GM12878 (cell line): ENCODE measurements around the gene CYP4X1.
"Not testable (repeated sequence)": the region's sequence is repeated elsewhere in the genome, so short reads cannot be mapped to it uniquely, and the experiment has no call there.

Experiments used
- CTCF ChIP-seq, 3 experiments: IDR thresholded peaks in 2 of 3; conservative IDR thresholded peaks in 1 of 3; 2 replicates each; pipeline ENCODE4 v1.5.1; 2011; ENCODE audit warnings: low read depth in 3 of 3, low read length in 3 of 3, mild to moderate bottlenecking in 3 of 3, control low read depth in 2 of 3, moderate library complexity in 2 of 3, inconsistent platforms in 1 of 3, mixed read lengths in 1 of 3; ENCODE audit not compliant: control insufficient read depth in 2 of 3, insufficient read depth in 1 of 3; ENCODE audit errors: extremely low read depth in 1 of 3
- TF ChIP-seq, protein P1 (sequence below): fragments of 450-650 bp; IDR thresholded peaks from 2 replicates; pipeline ENCODE4 v1.6.1; 2017; ENCODE audit warnings: borderline replicate concordance
- TF ChIP-seq, protein P2 (sequence below): fragments of 450-650 bp; IDR thresholded peaks from 2 replicates; pipeline ENCODE4 v1.6.1; 2018; ENCODE audit warnings: mild to moderate bottlenecking, low read depth, moderate library complexity; ENCODE audit not compliant: partially characterized antibody

GRCh38 chr1:47069509-47069908 lies 46.0 kb downstream of the CYP4X1 start:
- TF ChIP-seq, protein P1, sequence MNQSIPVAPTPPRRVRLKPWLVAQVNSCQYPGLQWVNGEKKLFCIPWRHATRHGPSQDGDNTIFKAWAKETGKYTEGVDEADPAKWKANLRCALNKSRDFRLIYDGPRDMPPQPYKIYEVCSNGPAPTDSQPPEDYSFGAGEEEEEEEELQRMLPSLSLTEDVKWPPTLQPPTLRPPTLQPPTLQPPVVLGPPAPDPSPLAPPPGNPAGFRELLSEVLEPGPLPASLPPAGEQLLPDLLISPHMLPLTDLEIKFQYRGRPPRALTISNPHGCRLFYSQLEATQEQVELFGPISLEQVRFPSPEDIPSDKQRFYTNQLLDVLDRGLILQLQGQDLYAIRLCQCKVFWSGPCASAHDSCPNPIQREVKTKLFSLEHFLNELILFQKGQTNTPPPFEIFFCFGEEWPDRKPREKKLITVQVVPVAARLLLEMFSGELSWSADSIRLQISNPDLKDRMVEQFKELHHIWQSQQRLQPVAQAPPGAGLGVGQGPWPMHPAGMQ: not testable (repeated sequence)
- not testable (repeated sequence) for TF ChIP-seq CTCF (IDR thresholded peaks at IDR 0.05 in 2 of 3, conservative IDR thresholded peaks at IDR 0.05 in 1 of 3; ENCODE audit: control insufficient read depth in 2 of 3, extremely low read depth in 1 of 3, insufficient read depth in 1 of 3, low read depth in 3 of 3, low read length in 3 of 3)
- TF ChIP-seq, protein P2, sequence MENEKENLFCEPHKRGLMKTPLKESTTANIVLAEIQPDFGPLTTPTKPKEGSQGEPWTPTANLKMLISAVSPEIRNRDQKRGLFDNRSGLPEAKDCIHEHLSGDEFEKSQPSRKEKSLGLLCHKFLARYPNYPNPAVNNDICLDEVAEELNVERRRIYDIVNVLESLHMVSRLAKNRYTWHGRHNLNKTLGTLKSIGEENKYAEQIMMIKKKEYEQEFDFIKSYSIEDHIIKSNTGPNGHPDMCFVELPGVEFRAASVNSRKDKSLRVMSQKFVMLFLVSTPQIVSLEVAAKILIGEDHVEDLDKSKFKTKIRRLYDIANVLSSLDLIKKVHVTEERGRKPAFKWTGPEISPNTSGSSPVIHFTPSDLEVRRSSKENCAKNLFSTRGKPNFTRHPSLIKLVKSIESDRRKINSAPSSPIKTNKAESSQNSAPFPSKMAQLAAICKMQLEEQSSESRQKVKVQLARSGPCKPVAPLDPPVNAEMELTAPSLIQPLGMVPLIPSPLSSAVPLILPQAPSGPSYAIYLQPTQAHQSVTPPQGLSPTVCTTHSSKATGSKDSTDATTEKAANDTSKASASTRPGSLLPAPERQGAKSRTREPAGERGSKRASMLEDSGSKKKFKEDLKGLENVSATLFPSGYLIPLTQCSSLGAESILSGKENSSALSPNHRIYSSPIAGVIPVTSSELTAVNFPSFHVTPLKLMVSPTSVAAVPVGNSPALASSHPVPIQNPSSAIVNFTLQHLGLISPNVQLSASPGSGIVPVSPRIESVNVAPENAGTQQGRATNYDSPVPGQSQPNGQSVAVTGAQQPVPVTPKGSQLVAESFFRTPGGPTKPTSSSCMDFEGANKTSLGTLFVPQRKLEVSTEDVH: not testable (repeated sequence)
